EL (cell line): Measurements from ENCODE around the gene BTF3.
A peak's percentile ranks its signal among the peaks of the same experiment; 100 is the strongest.
"Not testable (repeated sequence)": the region's sequence is repeated elsewhere in the genome, so short reads cannot be mapped to it uniquely, and the experiment has no call there.

ENCODE experiments used
- DNase-seq: peaks from one replicate; pipeline ENCODE4 v3.0.0-alpha.2; 2016

BTF3 gene

GRCh38 chr5:73498057-73498992 is at the start of gene BTF3:
BTF3 (plus strand) TSS chr5:73498442; CDS start chr5:73498668, 226 bp downstream.
- peak; percentile 97 for DNase-seq

- DNase-seq = peak; percentile 98
Measured at GRCh38 chr5:73448463-73449136, 49.6 kb upstream of the BTF3 start, which contains the start of gene FOXD1. FOXD1 (minus strand) TSS chr5:73448777; CDS start chr5:73448362, 415 bp downstream.

GRCh38 chr5:73450137-73450536 is 48.1 kb upstream of the BTF3 start:
- no peak for DNase-seq

- no peak for DNase-seq
Measured at GRCh38 chr5:73450672-73451223, 47.5 kb upstream of the BTF3 start.

- peak; percentile 70 for DNase-seq
Measured at GRCh38 chr5:73451224-73452130, 46.8 kb upstream of the BTF3 start.

- DNase-seq = no peak
Measured at GRCh38 chr5:73452215-73452614, 46.0 kb upstream of the BTF3 start.

GRCh38 chr5:73454379-73455036 is 43.7 kb upstream of the BTF3 start:
- DNase-seq = peak; percentile 57

- DNase-seq = not testable (repeated sequence)
Measured at GRCh38 chr5:73456462-73456861, 41.8 kb upstream of the BTF3 start.

- DNase-seq = peak; percentile 23
Measured at GRCh38 chr5:73459366-73459765, 38.9 kb upstream of the BTF3 start.

GRCh38 chr5:73460133-73460532 is 38.1 kb upstream of the BTF3 start:
- DNase-seq = no peak

- DNase-seq = no peak
Measured at GRCh38 chr5:73464016-73464745, 34.1 kb upstream of the BTF3 start.

- not testable (repeated sequence) for DNase-seq
Measured at GRCh38 chr5:73468638-73469037, 29.6 kb upstream of the BTF3 start.

GRCh38 chr5:73469878-73470277 is 28.4 kb upstream of the BTF3 start:
- no peak for DNase-seq

GRCh38 chr5:73471654-73472053 is 26.6 kb upstream of the BTF3 start:
- no peak for DNase-seq

GRCh38 chr5:73472116-73472515 is 26.1 kb upstream of the BTF3 start:
- DNase-seq = no peak

GRCh38 chr5:73480500-73480899 is 17.7 kb upstream of the BTF3 start:
- DNase-seq = no peak

GRCh38 chr5:73482383-73483136 is 15.7 kb upstream of the BTF3 start:
- DNase-seq = peak; percentile 51

- DNase-seq = no peak
Measured at GRCh38 chr5:73483676-73484075, 14.6 kb upstream of the BTF3 start.

- DNase-seq = no peak
Measured at GRCh38 chr5:73484511-73484910, 13.7 kb upstream of the BTF3 start.

- peak; percentile 34 for DNase-seq
Measured at GRCh38 chr5:73485715-73486114, 12.5 kb upstream of the BTF3 start.
